Gastrocnemius medialis (tissue), 4 donors: Measurements from ENCODE around the gene PRKAR2B.

ENCODE experiments used
- CTCF ChIP-seq, 5 experiments: fragments of 450-650 bp in 3 of 5; fragments of 200-600 bp in 2 of 5; sonication (generic) in 2 of 5; IDR thresholded peaks in 4 of 5; conservative IDR thresholded peaks in 1 of 5; 1 replicate in 4 of 5; 2 replicates in 1 of 5; pipeline ENCODE4 v1.5.1; 2016 to 2019; ENCODE audit warnings: antibody characterized with exemption in 5 of 5, mild to moderate bottlenecking in 3 of 5, moderate library complexity in 3 of 5
- POLR2A ChIP-seq, 2 donors: fragments of 450-650 bp; IDR thresholded peaks; one replicate each; pipeline ENCODE4 v1.6.1; 2017; ENCODE audit warnings: antibody characterized with exemption in 2 of 2, mild to moderate bottlenecking in 2 of 2, moderate library complexity in 2 of 2

GRCh38 chr7:107130487-107131220, 86.1 kb downstream of the PRKAR2B start:
- no peak for TF ChIP-seq CTCF (IDR thresholded peaks at IDR 0.05 in 4 of 5, conservative IDR thresholded peaks at IDR 0.05 in 1 of 5)
- TF ChIP-seq POLR2A (IDR thresholded peaks at IDR 0.05) = no peak
